GM12878 (cell line): ENCODE measurements around the gene ELK3. TPM values are rescaled to one million over a fixed set of nuclear protein-coding genes. Genes with fewer than 3 reads are reported as not detected.

Source experiments
- ATAC-seq: fragments of 200-7000 bp; cut with Tn5 transposase; 3 replicates; pipeline ENCODE4 v1.9.1; 2020; ENCODE audit warnings: mild to moderate bottlenecking, moderate library complexity
- BruUV-seq: library from RNA; stranded (reverse); fragments of 400-500 nt; replicated peaks from 2 replicates; lab custom pipeline; 2021; lab: Mats Ljungman, UMichigan
- CTCF ChIA-PET: fragments of 300-600 bp; sonication (Branson Sonifier 250); formaldehyde crosslinking; extraction: SDS; loops from one replicate; lab custom pipeline; 2021; ENCODE audit warnings: inconsistent platforms; lab: Yijun Ruan, JAX
- POLR2A ChIA-PET: fragments of 350-600 bp; formaldehyde crosslinking; extraction: SDS; loops from one replicate; lab custom pipeline; 2021; ENCODE audit warnings: inconsistent platforms; lab: Charles Lee
- RAD21 ChIA-PET: fragments of 300-600 bp; sonication (Branson Sonifier 250); formaldehyde crosslinking; loops from one replicate; lab custom pipeline; 2023; ENCODE audit warnings: antibody characterized with exemption; ENCODE audit not compliant: unreplicated experiment; lab: Charles Lee
- SMC1A ChIA-PET: fragments of 300-600 bp; sonication (Branson Sonifier 250); formaldehyde crosslinking; loops from one replicate; lab custom pipeline; 2023; ENCODE audit not compliant: unreplicated experiment, uncharacterized antibody; lab: Charles Lee
- DNase-seq: peaks from one replicate; pipeline ENCODE4 v3.0.0-alpha.2; 2011; ENCODE audit warnings: low read depth, low spot score
- FAIRE-seq: peaks from 3 replicates; lab custom pipeline; 2011; peaks lifted over from hg19 to GRCh38; lab: Jason Lieb, UNC
- H2AFZ ChIP-seq: 2 replicates; pipeline ENCODE4 v1.6.0; 2011; ENCODE audit warnings: low read depth, low read length, control low read depth; ENCODE audit not compliant: control insufficient read depth
- H3K27ac ChIP-seq: 2 replicates; pipeline ENCODE4 v1.5.1; 2011; ENCODE audit warnings: control low read depth; ENCODE audit not compliant: control insufficient read depth, insufficient read depth
- H3K27me3 ChIP-seq, 2 experiments: replicated peaks in 1 of 2; 2 replicates each; pipeline versions ENCODE4 v1.6.0 to v1.6.1; 2011; ENCODE audit warnings: low read length in 1 of 2; ENCODE audit not compliant: control insufficient read depth in 2 of 2, insufficient read depth in 2 of 2
- H3K36me3 ChIP-seq, 2 experiments: 2 replicates each; pipeline ENCODE4 v1.5.1; 2011; ENCODE audit warnings: low read length in 1 of 2; ENCODE audit not compliant: control insufficient read depth in 2 of 2, insufficient read depth in 2 of 2
- H3K4me1 ChIP-seq: 2 replicates; pipeline ENCODE4 v1.6.1; 2011; ENCODE audit warnings: mild to moderate bottlenecking, low read length, moderate library complexity, mixed read lengths; ENCODE audit not compliant: control insufficient read depth, insufficient read depth
- H3K4me2 ChIP-seq: 2 replicates; pipeline ENCODE4 v1.6.0; 2011; ENCODE audit warnings: control low read depth; ENCODE audit not compliant: control insufficient read depth, insufficient read depth
- H3K4me3 ChIP-seq: fragments of 200-600 bp; sonication (generic); 2 replicates; pipeline ENCODE4 v1.5.1; 2016
- H3K79me2 ChIP-seq: 2 replicates; pipeline ENCODE4 v1.6.0; 2011; ENCODE audit warnings: low read length; ENCODE audit not compliant: control insufficient read depth, insufficient read depth
- H3K9ac ChIP-seq: 2 replicates; pipeline ENCODE4 v1.8.0; 2011; ENCODE audit warnings: low read length, control low read depth, mixed read lengths; ENCODE audit not compliant: control insufficient read depth, insufficient read depth
- H3K9me3 ChIP-seq: replicated peaks from 3 replicates; pipeline ENCODE4 v1.5.1; 2011; ENCODE audit warnings: mild to moderate bottlenecking, low read length; ENCODE audit not compliant: control insufficient read depth, insufficient read depth
- H4K20me1 ChIP-seq: 2 replicates; pipeline ENCODE4 v1.6.0; 2011; ENCODE audit not compliant: control insufficient read depth, insufficient read depth
- BMI1 ChIP-seq: fragments of 450-650 bp; IDR thresholded peaks from 2 replicates; pipeline ENCODE4 v1.6.1; 2016; ENCODE audit warnings: mild to moderate bottlenecking, moderate library complexity, borderline replicate concordance
- CREM ChIP-seq: IDR thresholded peaks from 2 replicates; pipeline ENCODE4 v1.6.1; 2014; ENCODE audit warnings: antibody characterized with exemption, low read depth
- DPF2 ChIP-seq: fragments of 450-650 bp; IDR thresholded peaks from 2 replicates; pipeline ENCODE4 v1.6.1; 2017; ENCODE audit warnings: mild to moderate bottlenecking
- HDGF ChIP-seq: fragments of 450-650 bp; IDR thresholded peaks from 2 replicates; pipeline ENCODE4 v1.6.1; 2016; ENCODE audit warnings: antibody characterized with exemption
- IRF4 ChIP-seq: IDR thresholded peaks from 2 replicates; pipeline ENCODE4 v1.6.1; 2011; ENCODE audit warnings: low read depth, low read length
- MTA2 ChIP-seq: fragments of 450-650 bp; IDR thresholded peaks from 2 replicates; pipeline ENCODE4 v1.6.1; 2016; ENCODE audit warnings: low read depth, mild to moderate bottlenecking, moderate library complexity
- SMARCA5 ChIP-seq: fragments of 450-650 bp; IDR thresholded peaks from 2 replicates; pipeline ENCODE4 v1.6.1; 2017; ENCODE audit warnings: mild to moderate bottlenecking
- SP1 ChIP-seq: IDR thresholded peaks from one replicate; pipeline ENCODE4 v1.6.1; 2011; ENCODE audit warnings: low read depth, low read length
- TAF1 ChIP-seq: IDR thresholded peaks from 2 replicates; pipeline ENCODE4 v1.6.1; 2011; ENCODE audit warnings: mild to moderate bottlenecking, low read depth, low read length, borderline replicate concordance
- ZNF217 ChIP-seq: fragments of 450-650 bp; IDR thresholded peaks from 2 replicates; pipeline ENCODE4 v1.6.1; 2017; ENCODE audit warnings: antibody characterized with exemption, mild to moderate bottlenecking
- WGBS: methylation state at CpG from one replicate; pipeline ENCODE4 v1.1.6; 2016; ENCODE audit warnings: low lambda C conversion rate; ENCODE audit not compliant: insufficient replicate concordance, insufficient coverage; ENCODE audit errors: missing lambda C conversion rate; 5-methylcytosine and 5-hydroxymethylcytosine counted together
- in situ Hi-C: fragments of 300-500 bp; cut with MboI; formaldehyde crosslinking; loops from 9 replicates; pipeline ENCODE4 v1.14.3; 2018; ENCODE audit warnings: mixed read lengths
- intact Hi-C: fragments of 100-400 bp; cut with micrococcal nuclease; formaldehyde crosslinking; loops from one replicate; pipeline ENCODE4 v1.14.2; 2022; ENCODE audit not compliant: unreplicated experiment
- polyA plus RNA-seq, 11 experiments: library from polyadenylated mRNA; depleted of rRNA in 4 of 11; unstranded in 6 of 11; stranded (reverse) in 5 of 11; fragments of >200 nt; fragmentation: Nextera tagmentation in 4 of 11; fragmentation: Illumina TruSeq in 1 of 11; extraction: Ambion mirVana in 4 of 11; extraction: Trizol in 1 of 11; gene quantifications; 1 replicate in 1 of 11; 2 replicates in 10 of 11; pipeline versions ENCODE4 v1.2.1 to v1.2.3, GENCODE V29; 2011 to 2016; ENCODE audit warnings: inconsistent platforms in 2 of 11, missing spikeins in 2 of 11, low read depth in 1 of 11
- total RNA-seq, 4 experiments: library from RNA; depleted of rRNA in 3 of 4; stranded (reverse); fragments of >200 nt in 3 of 4; fragmentation: Illumina TruSeq in 1 of 4; extraction: Trizol in 1 of 4; gene quantifications; 2 replicates each; pipeline versions ENCODE4 v1.2.1 to v1.2.3, GENCODE V29; 2013 to 2021
- TF ChIP-seq, protein P1 (sequence below): fragments of 450-650 bp; formaldehyde crosslinking; IDR thresholded peaks from 2 replicates; pipeline ENCODE4 v1.5.0; 2022; ENCODE audit warnings: mild to moderate bottlenecking, missing genetic modification characterization
- TF ChIP-seq, protein P2 (sequence below): IDR thresholded peaks from 2 replicates; pipeline ENCODE4 v1.6.1; 2011; ENCODE audit warnings: low read depth, mild to moderate bottlenecking, low read length, moderate library complexity, borderline replicate concordance; ENCODE audit errors: extremely low read depth
- TF ChIP-seq, protein P3 (sequence below): fragments of 450-650 bp; IDR thresholded peaks from 2 replicates; pipeline ENCODE4 v1.6.1; 2017; ENCODE audit warnings: mild to moderate bottlenecking, moderate library complexity
- TF ChIP-seq, protein P4 (sequence below): IDR thresholded peaks from 2 replicates; pipeline ENCODE4 v1.6.1; 2011; ENCODE audit warnings: borderline replicate concordance, low read depth, mild to moderate bottlenecking, moderate library complexity, mixed read lengths, low read length; ENCODE audit not compliant: insufficient read depth; ENCODE audit errors: extremely low read length

Gene ELK3
- total and polyA plus RNA-seq, 10 of the 15 experiments (the other 5 are each of a cell fraction or from before 2014, with no cell fraction given): 0.37 to 4.8 (median 0.88) TPM

DNA sequence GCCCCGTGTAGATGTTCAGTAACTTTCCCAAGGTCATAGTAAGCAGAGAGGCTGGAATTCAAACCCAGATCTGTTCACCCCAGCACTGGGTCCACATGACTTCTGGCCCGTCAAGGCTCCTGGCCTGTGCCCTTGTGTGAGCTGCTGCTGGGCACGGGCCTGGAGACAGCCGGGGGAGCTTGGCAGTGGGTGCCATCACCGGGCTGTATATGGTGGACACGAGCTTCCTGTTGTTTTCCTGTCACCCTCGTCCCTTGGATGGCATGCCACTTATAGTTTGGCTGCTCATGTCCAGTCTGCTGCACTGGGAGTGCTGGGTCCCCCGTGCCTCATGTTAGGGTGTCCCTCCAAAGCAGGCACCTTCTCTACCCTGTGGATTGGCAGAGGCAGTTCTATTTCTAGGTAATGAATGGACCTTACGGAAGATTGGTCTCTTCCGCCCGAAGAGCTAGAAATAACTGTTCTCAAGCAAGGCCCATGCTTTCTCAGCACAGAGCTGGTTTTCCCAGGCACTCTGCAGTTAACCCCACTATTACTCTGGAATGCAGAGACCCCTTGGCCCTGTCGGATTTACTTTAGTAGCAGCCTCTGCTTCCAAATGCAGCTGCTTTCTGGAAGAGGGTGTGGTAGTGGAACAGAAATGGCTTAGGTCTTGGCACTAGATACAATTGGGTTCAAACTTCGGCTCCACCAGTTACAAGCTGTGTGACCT is 44.3 kb downstream of the ELK3 start:
- in situ Hi-C loops: no loop called here
- H3K79me2 ChIP-seq: no peaks in the 10 kb centered on the region
- no peak overlapping the region for H2AFZ ChIP-seq
- FAIRE-seq: no peak
- H3K4me1 ChIP-seq: no peaks in the 10 kb centered on the region
- peaks cover 0 to 2% of the 10 kb centered on the region in 2 experiments; a peak in 2 of 4 replicates for H3K36me3 ChIP-seq
- CTCF ChIA-PET: interaction anchor here (0.9 to 1.4 kb wide), 2 partner anchors 23 to 159 kb away, joined by 3 to 5 read pairs; no protein-coding TSS in a partner anchor
- H3K27me3 ChIP-seq: no peaks in the 10 kb centered on the region
- RAD21 ChIA-PET: no interaction called here
- H3K9me3 ChIP-seq: no peaks in the 10 kb centered on the region
- no peak overlapping the region for H3K4me3 ChIP-seq
- WGBS: 76% methylated on average over 13 of the region's 13 CpGs
- TF ChIP-seq ZNF217 (no peak), TAF1 (no peak), SMARCA5 (no peak), BMI1 (no peak), MTA2 (no peak), DPF2 (no peak), HDGF (no peak), CREM (no peak), IRF4 (no peak), SP1 (no peak)
- TF ChIP-seq, protein P1, sequence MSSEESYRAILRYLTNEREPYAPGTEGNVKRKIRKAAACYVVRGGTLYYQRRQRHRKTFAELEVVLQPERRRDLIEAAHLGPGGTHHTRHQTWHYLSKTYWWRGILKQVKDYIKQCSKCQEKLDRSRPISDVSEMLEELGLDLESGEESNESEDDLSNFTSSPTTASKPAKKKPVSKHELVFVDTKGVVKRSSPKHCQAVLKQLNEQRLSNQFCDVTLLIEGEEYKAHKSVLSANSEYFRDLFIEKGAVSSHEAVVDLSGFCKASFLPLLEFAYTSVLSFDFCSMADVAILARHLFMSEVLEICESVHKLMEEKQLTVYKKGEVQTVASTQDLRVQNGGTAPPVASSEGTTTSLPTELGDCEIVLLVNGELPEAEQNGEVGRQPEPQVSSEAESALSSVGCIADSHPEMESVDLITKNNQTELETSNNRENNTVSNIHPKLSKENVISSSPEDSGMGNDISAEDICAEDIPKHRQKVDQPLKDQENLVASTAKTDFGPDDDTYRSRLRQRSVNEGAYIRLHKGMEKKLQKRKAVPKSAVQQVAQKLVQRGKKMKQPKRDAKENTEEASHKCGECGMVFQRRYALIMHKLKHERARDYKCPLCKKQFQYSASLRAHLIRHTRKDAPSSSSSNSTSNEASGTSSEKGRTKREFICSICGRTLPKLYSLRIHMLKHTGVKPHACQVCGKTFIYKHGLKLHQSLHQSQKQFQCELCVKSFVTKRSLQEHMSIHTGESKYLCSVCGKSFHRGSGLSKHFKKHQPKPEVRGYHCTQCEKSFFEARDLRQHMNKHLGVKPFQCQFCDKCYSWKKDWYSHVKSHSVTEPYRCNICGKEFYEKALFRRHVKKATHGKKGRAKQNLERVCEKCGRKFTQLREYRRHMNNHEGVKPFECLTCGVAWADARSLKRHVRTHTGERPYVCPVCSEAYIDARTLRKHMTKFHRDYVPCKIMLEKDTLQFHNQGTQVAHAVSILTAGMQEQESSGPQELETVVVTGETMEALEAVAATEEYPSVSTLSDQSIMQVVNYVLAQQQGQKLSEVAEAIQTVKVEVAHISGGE: no peak
- TF ChIP-seq, protein P2, sequence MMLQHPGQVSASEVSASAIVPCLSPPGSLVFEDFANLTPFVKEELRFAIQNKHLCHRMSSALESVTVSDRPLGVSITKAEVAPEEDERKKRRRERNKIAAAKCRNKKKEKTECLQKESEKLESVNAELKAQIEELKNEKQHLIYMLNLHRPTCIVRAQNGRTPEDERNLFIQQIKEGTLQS: no peak
- TF ChIP-seq, protein P3, sequence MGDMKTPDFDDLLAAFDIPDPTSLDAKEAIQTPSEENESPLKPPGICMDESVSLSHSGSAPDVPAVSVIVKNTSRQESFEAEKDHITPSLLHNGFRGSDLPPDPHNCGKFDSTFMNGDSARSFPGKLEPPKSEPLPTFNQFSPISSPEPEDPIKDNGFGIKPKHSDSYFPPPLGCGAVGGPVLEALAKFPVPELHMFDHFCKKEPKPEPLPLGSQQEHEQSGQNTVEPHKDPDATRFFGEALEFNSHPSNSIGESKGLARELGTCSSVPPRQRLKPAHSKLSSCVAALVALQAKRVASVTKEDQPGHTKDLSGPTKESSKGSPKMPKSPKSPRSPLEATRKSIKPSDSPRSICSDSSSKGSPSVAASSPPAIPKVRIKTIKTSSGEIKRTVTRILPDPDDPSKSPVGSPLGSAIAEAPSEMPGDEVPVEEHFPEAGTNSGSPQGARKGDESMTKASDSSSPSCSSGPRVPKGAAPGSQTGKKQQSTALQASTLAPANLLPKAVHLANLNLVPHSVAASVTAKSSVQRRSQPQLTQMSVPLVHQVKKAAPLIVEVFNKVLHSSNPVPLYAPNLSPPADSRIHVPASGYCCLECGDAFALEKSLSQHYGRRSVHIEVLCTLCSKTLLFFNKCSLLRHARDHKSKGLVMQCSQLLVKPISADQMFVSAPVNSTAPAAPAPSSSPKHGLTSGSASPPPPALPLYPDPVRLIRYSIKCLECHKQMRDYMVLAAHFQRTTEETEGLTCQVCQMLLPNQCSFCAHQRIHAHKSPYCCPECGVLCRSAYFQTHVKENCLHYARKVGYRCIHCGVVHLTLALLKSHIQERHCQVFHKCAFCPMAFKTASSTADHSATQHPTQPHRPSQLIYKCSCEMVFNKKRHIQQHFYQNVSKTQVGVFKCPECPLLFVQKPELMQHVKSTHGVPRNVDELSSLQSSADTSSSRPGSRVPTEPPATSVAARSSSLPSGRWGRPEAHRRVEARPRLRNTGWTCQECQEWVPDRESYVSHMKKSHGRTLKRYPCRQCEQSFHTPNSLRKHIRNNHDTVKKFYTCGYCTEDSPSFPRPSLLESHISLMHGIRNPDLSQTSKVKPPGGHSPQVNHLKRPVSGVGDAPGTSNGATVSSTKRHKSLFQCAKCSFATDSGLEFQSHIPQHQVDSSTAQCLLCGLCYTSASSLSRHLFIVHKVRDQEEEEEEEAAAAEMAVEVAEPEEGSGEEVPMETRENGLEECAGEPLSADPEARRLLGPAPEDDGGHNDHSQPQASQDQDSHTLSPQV: no peak
- TF ChIP-seq, protein P4, sequence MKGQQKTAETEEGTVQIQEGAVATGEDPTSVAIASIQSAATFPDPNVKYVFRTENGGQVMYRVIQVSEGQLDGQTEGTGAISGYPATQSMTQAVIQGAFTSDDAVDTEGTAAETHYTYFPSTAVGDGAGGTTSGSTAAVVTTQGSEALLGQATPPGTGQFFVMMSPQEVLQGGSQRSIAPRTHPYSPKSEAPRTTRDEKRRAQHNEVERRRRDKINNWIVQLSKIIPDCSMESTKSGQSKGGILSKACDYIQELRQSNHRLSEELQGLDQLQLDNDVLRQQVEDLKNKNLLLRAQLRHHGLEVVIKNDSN: no peak
- TF ChIP-seq, all 136 proteins: peak for 0
- H3K4me2 ChIP-seq: no peak overlapping the region
- SMC1A ChIA-PET: interaction anchor here (0.7 to 1.1 kb wide), 2 partner anchors 15 to 20 kb away, joined by 3 to 4 read pairs; no protein-coding TSS in a partner anchor
- no peaks in the 10 kb centered on the region for H4K20me1 ChIP-seq
- intact Hi-C loops: no loop called here
- ATAC-seq: no peak
- POLR2A ChIA-PET: no interaction called here
- no peak overlapping the region for H3K9ac ChIP-seq
- H3K27ac ChIP-seq: no peak overlapping the region
- no TSS peak for BruUV-seq
- DNase-seq: no peak
